GM19455 (cell line): ENCODE data around the gene CLIC1.

Source experiments
- ATAC-seq: cut with Tn5 transposase; IDR thresholded peaks from one replicate; pipeline ENCODE4 v1.9.1; 2021; ENCODE audit not compliant: unreplicated experiment

Gene CLIC1

DNA sequence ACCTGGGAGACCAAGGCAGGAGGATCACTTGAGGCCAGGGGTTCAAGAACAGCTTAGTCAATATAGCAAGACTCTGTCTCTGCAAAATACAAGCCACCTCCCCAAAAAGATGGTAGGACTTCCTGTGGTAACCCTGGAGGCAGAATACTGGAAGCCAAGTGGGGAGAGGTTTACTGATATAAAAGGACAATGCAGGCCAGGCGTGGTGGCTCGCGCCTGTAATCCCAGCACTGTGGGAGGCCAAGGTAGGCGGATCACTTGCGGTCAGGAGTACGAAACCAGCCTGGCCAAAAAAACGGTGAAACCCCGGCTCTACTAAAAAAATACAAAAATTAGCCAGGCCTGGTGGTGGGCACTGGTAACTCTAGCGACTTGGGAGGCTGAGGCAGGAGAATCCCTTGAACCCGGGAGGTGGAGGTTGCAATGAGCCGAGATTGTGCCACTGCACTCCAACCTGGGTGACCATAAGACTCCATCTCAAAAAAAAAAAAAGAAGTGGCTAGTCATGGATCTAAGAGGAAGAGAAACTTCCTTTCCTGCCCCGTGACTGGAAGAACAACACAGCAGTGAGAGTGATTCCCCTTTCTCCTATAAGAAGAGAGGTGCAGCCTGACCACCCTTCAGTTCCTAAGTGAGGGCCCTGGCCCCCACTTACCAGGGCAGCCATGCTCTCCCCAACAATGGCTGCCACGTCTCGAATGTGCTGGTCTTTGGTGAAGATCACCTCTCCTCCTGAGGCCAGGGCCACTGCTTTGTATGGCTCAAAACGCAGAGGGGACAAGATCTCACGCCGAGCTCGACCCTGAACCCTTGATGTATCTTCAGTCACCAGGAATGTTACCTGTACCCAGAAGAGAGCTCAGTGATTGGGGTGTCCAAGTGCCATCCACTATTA is 32.3 kb upstream of the CLIC1 start:
- ATAC-seq: no peak

DNA sequence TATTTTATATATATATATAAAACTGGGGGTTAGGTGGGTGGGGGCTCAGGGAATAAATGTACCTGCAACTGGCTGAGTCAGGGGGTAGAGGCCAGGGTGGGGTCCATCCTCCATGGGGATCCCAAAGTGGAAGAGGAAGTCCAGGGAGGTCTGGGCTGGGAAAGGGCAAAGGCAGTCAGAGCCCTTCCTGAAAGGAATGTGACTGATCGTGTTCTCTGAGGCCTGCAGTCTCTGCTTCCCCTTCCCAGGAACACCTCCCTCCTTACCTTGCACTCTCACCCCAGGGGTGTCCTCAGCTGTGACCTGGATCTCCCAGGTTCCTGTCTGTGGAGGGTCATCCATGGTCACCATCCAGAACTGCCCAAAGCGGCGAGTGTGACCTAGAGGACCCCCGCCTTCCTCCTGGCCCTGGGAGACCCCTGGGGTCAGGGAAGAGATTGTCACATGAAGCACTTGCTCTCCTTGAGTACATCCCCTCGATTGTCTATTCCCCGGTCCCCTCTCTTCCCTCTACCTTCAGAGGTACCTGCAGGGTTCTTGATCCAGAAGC is 30.8 kb upstream of the CLIC1 start:
- ATAC-seq: no peak

DNA sequence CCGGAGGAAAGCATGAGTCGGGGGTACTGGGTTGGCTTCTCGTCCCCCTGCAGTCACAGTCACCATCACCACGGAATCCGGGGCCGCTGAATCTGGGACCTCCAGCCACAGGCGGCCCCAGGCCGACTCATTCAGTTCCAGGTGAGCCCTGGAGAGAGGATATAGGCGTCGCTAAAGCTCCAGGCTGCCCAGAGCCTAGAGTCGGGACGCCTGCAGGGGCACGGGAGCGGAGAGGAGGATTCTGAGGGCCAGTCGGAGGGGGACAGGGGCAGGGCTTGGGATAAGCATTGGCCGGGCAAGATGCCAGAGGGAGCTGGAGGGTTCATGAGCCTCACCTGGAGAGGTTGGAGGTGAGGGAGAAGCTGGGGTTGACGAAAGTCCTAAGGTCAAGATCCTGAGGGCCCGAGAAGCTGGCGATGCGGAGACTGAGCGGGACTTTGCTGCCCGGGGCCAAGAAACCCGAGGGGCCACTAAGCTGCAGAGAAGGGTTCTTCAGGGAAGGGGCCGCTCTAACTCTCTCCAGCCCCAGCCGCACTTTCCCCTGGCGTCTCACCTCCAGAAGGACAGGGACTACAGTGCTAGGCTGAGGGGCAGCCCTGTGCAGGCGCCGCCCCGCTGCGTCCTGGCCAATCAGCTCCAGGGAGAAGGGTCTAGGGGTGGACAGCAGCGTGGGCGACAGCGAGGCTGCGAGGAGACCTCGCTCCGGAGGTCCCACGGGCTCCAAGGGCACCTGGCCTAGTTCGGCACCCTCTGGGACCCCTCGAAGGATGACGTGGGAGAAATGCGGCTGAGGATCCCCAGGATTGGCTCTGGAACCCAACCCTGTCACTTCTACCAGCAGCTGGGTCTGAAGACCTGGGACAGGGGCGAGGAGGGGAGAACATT is 29.8 kb upstream of the CLIC1 start:
- no peak for ATAC-seq

DNA sequence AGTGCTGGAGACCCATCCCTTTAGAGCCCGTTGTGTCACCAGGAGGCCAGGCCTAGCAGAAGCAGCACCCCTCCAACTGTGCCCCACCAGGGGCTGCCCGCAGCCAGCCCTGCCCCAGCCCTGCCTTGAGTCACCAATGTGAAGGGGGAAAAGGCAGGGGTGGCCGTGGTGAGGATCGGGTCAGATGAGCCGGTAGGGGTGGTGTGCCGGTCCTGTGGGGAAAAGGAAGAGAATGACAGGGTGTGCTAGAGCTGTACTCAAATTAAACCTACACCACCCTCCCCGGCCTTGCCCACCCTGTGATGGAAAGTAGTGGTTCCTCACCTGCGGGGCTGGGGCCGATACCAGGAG is 29.2 kb upstream of the CLIC1 start:
- no peak for ATAC-seq

DNA sequence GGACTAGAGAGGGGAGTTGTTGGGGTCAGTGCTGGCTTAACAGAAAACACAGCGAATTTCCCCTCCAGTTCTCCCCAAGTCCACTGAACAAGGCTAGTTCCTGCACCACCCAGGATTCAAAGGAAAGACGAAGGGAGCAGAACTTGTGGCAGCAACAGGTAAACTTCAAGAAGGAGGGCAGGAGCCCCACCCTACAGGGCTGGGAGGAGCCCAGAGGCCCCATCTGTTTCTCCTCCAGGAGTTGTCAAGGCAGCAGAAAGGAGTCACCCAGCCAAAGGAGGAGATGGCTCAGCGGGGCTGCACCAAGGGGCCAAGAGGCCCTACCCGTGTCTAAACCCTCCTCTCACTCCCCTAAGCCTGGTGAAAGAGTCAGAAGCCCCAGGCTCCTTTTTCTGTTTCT is 27.9 kb upstream of the CLIC1 start:
- ATAC-seq: no peak

DNA sequence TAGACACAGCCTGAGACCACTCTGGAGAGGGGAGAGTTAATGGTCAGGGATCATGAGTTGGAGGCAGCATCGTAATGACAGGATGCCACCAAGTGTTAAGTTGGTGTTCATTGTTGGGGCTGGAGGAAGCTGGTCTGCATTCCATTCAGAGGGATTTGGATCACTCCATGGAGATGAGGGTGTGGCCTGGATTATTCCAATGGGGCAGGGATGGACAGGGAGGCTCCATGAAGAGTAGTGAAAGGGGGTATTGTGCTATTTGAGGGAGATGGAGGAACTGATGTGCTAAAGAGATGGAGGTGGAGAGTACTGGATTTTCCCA is 27.2 kb upstream of the CLIC1 start:
- no peak for ATAC-seq

DNA sequence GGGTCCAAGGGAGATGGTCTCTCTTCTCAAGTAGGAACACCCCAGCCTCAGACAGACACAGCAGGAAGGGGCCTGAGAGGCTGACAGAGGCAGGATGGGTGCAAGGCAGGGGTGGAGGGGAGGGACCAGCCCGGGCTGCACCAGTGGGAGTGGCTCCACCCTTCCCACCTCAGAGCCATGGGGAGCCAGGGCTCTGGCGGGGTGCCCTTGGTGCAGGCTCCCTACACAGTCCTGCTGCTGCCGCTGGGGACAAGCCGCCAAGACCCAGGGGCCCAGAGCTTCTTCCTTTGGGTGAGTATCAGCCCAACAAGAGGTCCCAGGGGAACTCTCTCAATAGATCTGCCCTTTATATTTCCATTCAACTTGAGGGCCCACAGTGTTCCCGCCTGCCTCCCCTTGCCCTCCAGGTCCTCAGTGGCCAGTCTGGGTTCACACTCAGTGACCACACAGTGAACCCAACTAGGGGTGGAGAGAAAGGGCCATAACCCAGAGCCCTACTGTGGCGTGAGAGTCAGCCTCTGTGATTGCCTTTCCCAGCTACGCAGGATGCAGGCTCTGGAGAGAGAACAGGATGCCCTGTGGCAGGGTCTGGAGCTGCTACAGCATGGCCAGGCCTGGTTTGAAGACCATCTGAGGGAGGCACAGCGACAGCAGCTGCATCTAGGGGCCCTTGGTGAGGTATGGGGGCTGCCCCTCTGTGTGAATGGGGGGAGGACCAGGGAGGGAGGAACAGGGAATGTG is 26.7 kb upstream of the CLIC1 start:
- ATAC-seq: no peak

DNA sequence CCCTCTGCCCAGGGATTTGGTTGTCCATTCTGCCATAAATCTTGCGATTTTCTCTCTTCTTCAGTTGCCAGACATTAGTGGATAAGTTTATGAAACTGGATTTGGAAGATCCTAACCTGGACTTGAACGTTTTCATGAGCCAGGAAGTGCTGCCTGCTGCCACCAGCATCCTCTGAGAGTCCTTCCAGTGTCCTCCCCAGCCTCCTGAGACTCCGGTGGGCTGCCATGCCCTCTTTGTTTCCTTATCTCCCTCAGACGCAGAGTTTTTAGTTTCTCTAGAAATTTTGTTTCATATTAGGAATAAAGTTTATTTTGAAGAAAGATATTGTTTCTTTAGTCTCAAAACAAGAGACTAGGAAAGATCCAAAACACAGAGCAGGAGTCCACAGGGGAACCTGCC is 26.0 kb upstream of the CLIC1 start, which contains the start of gene SAPCD1:
Gene SAPCD1 (plus strand): TSS at position 301 of the 400 bp plus-strand sequence. CDS start 399 bp downstream, outside the sequence.
- no peak for ATAC-seq

DNA sequence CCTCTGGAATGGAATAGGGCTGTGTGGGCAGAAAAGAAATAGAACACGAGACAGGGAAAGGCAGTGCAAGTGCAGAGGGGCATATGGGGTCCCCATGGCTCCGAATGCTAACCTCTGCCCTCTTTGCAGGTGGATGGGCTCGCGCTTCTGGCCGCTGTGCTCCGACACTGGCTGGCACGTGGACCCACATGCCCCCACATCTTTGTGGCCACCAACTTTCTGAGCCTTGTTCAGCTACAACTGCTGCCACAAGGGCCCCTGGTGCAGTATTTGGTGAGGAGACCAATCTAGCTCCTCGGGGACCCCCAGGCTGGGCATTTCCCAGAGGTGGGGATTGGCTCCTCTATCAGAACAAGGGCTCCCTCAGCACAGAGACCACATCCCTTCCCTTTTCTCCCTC is 25.0 kb upstream of the CLIC1 start:
- no peak for ATAC-seq

DNA sequence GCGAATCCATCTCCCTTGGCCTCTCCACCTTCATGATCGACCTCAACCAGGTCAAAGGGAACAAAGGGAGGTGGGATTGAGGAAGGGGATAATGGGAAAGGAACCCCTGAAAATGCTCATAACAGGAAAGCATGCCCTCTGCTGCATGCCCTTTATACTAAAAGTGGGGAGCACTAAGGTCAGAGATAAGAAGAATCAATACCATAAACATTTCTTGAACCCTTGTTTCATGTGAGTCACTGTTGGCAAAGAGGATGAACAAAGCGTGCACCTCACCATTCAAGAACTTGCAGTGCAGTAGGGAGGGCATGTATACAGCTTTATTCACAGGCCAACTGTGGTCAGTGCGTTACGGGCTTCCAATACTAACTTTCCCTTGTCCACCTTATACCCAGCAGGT is 24.5 kb upstream of the CLIC1 start:
- ATAC-seq: no peak

DNA sequence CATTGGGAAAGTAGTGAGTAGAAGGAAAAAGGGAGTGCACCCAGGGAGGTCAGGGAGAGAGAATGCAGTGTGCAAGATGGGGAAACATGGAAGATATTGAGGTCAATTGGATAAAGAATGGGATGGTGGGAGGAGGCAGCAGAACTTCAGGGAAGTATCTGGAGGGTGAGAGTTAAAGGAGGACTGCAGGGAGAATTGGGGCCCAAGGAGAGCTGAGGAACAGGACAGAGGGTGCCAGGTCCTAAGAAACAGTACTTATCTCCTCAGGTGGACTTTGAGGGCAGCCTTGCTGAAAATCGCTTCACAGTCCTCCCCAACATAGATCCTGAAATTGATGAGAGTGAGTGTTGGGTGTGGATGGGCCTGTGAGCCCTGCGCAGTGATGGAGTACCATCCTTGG is 22.0 kb upstream of the CLIC1 start:
- ATAC-seq: no peak

DNA sequence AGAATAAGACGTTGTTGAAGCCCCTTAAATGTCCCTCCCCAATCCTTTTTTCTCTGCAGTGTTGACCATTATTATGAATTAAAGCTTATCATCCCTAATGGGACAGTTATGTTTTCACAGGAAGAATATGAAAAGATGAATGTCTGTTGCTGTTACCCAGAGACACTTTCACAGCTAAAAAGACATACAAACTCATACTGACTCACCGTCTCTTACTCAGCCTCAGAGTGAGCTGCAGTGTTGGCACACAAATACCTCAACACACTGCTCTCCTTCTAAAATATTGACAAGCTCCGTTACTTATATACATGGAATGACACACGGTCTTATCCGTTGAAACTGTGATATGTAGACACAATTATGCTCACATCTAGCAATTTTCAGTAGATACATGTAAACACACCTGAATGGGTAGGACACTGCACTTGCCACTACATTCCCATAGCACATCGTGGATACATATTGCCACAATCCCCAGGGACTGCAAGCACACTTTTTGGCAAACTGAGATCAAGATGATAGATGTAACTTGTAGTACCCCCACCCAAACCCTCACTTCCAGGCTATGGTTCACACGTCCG is 16.5 kb upstream of the CLIC1 start:
- ATAC-seq: no peak

DNA sequence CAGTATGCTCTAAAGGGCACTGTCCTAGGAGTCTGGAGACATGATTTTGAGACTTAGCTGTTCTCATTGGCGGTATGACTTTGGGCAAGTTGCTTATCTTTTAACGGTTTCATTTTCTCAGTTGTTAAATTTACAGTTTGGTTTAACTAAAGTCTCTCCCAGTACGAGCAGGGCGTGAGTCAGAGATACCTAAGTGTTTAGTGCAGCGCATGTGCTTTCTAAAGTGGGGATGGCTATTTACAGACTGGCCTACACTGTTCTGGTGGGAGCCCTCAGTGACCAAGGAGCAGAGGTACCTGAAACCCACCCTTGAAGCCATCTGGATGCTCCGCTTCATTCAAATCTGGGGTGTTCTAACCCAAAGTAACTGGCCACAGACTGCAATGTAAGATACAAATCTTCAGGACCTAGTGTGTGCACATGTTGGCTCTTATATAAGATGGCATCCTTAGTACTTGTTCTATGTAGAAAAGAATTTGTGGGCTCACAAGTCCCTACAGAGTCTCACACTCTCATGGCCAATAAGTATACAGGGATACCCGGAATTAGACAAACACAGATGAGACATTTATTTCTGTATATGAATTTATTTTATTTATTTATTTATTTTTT is 14.2 kb upstream of the CLIC1 start:
- ATAC-seq: no peak

DNA sequence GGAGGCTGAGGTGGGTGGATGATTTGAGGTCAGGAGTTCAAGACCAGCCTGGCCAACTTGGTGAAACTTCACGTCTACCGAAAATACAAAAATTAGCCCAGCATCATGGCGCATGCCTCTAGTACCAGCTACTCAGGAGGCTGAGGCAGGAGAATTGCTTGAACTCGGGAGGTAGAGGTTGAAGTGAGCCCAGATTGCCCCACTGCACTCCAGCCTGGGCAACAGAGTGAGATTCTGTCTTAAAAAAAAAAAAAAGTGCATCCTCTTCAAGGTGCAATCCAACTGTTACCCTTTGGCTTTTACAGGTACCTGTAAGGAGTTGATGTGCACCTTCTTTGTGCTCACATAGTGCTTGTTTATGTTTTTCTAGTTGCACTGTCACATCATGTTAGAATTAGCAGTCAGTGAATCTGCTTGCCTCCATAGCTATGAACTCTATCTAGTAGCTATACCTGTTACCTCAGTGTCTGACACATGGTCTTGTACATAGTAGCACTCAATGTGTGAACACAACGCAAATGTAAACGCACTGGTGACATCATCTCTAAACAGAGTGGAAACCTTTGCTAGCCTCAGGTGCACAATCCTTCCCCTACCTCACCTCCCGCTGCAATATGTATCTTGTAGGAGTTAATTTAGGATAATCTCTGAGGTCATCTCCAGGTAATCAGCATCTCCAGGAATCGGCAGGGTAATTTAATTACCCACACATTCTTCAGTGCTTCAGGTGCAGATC is 13.1 kb upstream of the CLIC1 start:
- no peak for ATAC-seq

DNA sequence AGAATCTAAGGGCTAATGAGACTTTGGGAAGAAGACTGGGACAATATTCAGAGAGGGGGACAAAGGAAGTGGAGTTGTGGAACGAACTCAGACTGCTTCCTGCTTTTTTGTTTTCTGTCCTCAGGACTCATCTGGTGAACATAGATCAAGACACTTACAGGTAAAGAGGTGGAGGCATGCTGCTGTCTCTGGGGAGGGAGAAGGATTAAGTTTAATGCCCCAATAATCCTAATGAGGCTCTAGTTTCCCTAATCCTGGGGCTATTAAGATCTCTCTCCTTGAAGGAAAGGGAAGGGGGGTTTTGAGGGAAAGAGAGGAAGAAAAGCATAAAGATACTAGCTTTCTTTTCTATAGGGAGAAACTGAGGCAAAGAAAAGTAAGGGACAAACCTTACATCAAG is 8.1 kb upstream of the CLIC1 start:
- no peak for ATAC-seq

DNA sequence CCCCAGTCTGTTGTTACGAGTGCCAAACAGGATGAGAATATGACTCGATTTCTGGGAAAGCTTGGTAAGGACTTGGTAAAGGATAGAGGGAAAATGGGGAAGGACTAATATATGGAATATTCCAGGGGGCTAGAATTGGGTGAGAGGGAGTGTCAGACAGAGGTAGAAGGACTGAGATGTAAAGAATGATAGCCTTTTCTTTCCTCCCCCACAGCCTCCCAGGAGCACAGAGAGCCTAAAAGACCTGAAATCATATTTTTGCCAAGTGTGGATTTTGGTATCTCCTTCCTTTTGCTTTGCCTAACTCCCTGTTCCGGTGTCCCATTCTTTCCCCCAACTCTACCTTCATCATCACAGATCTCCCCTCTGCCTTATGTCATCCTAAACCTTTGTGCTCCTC is 6.6 kb upstream of the CLIC1 start:
- ATAC-seq: no peak

DNA sequence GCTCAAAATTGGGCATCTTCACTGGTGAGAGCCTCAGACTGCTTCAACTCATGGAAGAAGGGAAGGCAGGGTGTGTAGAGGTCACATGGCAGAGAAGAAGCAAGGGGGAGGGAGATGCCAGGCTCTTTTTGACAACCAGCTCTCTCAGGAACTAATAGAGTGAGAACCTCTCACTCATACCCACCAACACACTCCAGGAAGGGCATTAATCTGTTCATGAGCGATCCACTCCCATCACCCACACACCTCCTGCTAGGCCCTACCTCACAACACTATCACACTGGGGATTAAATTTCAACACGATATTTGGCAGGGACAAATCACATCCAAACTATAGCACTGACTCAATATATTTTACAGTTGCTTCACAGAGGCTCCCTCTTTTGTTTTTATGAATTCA is 5.5 kb upstream of the CLIC1 start:
- no peak for ATAC-seq

DNA sequence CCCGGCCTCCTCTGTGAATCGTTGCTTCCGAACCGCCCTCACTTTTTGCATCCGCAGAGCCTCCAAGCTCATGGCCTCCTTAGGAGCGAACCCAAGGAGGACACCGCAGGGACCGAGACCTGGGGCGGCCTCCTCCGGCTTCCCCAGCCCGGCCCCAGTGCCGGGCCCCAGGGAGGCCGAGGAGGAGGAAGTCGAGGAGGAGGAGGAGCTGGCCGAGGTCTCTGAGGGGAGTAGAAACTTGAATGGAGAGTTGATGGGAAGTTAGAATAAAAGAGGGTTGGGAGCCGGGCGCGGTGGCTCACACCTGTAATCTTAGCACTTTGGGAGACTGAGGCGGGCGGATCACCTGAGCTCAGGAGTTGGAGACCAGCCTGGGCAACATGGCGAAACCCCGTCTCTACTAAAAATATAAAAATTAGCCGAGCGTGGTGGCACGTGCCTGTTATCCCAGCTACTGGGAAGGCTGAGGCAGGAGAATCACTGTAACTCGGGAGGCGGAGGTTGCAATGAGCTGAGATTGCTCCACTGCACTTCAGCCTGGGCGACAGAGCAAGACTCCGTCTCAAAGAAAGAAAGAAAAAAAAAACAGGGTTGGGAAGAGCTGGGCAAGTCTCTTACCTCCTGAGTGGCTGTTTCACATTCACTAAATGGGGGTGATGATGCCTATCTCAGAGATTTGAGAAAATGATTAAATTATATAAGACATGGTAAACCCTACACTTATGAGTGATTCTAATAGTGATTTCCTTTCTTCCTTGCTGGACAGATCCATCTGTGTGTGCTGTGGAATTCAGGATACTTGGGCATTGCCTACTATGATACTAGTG is 4.3 kb upstream of the CLIC1 start:
- no peak for ATAC-seq
